Hepatic stellate cell (primary cell): Measurements from ENCODE around the gene TERF2IP.

ENCODE experiments used
- DNase-seq: peaks from one replicate; pipeline ENCODE4 v3.0.0; 2011; ENCODE audit warnings: low spot score

The TERF2IP gene, protein sequence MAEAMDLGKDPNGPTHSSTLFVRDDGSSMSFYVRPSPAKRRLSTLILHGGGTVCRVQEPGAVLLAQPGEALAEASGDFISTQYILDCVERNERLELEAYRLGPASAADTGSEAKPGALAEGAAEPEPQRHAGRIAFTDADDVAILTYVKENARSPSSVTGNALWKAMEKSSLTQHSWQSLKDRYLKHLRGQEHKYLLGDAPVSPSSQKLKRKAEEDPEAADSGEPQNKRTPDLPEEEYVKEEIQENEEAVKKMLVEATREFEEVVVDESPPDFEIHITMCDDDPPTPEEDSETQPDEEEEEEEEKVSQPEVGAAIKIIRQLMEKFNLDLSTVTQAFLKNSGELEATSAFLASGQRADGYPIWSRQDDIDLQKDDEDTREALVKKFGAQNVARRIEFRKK

GRCh38 chr16:75647492-75648264 is at the start of gene TERF2IP, which contains the start of gene KARS1:
TERF2IP (plus strand) TSS chr16:75647773; CDS start chr16:75647883, 110 bp downstream.
KARS1 (minus strand) TSS chr16:75647665; CDS start chr16:75647639, 26 bp downstream.
- DNase-seq = peak; percentile 95

DNA sequence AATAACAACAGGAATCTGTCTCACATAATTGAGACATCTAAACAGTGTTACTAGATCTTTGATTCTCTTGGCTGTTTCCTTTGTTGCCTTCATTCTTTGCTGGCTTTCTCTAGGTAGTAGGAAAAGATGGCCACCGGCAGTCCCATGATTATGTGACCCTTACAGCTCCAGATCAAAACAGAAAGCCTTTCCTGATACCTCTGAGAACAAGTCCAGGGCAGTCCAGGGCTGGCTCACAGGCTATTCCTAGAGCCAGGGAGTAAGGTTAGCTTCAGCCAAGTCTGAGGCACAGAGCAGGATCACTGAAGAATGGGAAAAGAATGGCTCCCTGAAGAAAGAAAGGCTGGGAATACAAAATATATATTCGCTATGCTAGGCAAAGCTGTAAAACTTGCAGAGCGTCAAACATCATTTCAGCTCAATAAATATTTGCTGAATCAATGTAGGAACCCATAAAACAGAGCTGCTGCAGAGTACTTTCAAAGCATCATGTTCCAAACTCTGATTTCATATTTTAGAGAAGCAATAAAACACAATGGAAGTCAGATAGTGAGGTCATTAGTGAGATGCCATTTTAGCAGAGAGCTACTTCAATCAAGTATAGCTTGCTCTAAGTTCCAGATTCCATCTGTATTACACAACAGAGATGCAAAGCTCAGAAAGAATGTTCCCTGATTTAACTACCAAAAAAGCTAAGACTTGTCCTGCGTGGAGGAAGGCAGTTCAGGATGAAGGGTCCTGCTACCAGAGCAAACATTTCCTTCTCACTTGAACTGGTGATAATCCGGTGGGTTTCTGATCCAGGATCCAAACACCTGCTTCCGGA is 47.9 kb upstream of the TERF2IP start:
- DNase-seq = no peak

- DNase-seq = no peak
These were observed 44.3 kb upstream of the TERF2IP start for GRCh38 chr16:75603241-75603640.

DNA sequence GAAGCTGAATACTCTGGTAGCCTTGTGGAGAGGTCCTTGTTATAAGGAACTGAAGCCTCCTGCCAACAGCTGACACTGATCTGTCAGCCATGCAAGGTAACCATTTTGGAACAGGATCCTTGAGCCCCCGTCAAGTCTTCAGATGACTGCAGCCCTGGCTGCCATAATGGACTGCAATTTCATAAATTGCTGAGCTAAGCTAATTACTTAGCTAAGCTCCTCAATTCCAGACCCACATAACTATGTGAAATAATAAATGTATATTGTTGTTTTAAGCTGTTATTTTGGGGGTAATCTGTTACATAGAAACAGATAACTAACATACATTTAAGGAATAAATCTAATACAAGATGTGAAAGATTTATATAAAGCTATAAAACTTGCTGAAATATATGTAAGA is 41.1 kb upstream of the TERF2IP start:
- DNase-seq = no peak

GRCh38 chr16:75614066-75614897 is 33.3 kb upstream of the TERF2IP start:
- DNase-seq = peak; percentile 32

GRCh38 chr16:75615619-75616018 is 32.0 kb upstream of the TERF2IP start:
- no peak for DNase-seq

GRCh38 chr16:75616521-75617010 is 31.0 kb upstream of the TERF2IP start:
- no peak for DNase-seq

- no peak for DNase-seq
These were observed 30.5 kb upstream of the TERF2IP start for GRCh38 chr16:75617121-75617520.

DNA sequence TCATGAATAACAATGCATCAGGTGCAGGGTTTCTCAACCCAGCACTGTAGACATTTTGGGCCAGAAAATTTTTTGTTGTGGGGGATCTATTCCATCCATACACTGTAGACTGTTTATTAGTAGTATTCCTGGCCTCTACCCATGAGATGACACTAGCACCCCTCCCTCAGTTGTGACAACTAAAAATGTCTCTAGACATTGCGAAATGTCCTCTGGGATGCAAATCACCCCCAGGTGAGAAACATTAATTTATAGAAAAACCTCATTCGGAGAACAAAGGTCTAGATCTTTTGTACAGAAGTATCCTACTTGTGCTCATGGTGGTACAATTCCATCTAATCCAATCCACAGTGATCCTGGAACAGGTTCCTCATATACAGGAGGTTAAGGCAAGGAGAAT is 28.8 kb upstream of the TERF2IP start:
- DNase-seq = no peak

GRCh38 chr16:75620326-75621169 is 27.0 kb upstream of the TERF2IP start:
- no peak for DNase-seq

DNA sequence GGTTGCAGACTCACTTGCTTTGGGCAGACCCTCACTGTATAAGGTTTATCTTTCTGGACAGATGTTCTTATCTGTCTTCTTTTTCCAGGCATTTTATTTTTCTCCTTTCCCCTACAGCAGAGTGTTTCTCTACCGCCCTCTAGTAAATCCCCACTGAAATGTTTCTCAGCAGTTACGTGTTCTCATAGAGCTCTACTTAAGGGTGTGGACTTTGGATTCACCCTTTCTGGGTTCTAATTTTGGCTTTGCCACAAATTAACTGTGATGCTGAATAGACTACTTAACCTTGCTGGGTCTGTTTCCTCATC is 26.4 kb upstream of the TERF2IP start:
- peak; percentile 38 for DNase-seq

GRCh38 chr16:75622761-75623605 is 24.6 kb upstream of the TERF2IP start, which contains the start of gene ADAT1:
ADAT1 (minus strand) TSS chr16:75623281; CDS start chr16:75620799, 2,482 bp downstream.
- DNase-seq = peak; percentile 93

DNA sequence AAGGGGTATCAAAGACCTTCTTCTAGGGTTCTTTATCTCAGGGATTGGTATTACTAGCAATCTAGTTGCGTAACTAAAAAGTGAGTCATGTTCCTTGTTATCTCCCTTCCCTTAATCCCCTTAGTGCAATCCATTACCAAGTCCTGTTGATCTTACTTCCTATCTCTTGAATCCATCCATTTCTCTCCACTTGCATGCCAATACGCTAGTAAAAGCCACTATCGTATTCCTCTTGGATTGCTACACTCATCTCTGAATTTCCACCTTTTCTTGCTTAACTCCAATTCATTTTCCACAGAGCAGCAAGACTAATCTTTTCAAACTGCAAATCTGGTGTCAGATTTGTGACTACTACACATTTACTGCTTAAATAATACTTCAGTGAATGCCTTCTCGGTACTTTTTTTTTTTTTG is 22.6 kb upstream of the TERF2IP start:
- DNase-seq = no peak

DNA sequence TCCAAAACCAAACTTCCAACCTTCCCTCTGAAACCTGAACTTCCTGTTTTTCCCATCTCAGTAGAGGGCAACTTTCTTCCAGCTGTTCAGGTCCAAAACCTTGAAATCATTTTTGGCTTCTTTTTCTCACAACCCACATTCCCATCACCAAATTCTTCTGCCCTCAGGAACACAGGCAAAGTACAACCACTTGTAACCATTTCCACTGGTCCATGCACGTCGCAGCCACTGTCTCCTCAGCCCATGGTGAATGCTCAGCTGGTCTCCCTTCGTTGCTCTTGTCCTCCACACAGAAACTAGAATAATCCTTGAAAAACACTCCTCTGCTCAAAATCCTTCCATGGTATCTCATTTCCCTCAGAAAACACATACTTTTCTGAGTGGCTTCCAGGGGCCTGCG is 20.8 kb upstream of the TERF2IP start:
- DNase-seq = no peak

- DNase-seq = no peak
These were observed 19.7 kb upstream of the TERF2IP start for GRCh38 chr16:75627851-75628250.

GRCh38 chr16:75628351-75628750 is 19.2 kb upstream of the TERF2IP start:
- DNase-seq = no peak

DNA sequence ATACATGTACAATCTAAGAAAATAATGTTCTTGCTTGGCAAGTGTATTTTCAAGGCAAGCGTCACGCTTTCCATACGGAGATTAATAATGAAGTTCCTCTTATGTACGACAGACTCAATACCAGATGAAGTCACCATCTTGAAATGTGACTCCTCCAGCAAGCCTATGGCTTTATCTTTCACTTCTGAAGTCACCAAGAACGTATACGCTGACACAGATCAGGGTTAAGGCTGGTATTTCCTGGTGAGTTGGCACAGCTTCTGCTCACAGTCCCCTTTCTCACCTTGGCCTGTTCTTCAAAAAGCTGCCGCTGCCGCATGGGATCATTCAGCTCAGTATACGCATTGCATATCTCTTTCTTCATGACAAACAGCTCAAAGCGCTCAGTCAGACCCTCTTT is 18.4 kb upstream of the TERF2IP start:
- no peak for DNase-seq

- DNase-seq = no peak
These were observed 17.5 kb upstream of the TERF2IP start for GRCh38 chr16:75630052-75630451.

GRCh38 chr16:75632857-75633256 is 14.7 kb upstream of the TERF2IP start:
- no peak for DNase-seq
